Small intestine (tissue), 7 donors: Measurements from ENCODE around the gene TRIM27. TPM values are rescaled to one million over a fixed set of nuclear protein-coding genes. Genes with fewer than 3 reads are reported as not detected.
"Not testable (repeated sequence)": the region's sequence is repeated elsewhere in the genome, so short reads cannot be mapped to it uniquely, and the experiment has no call there.

ENCODE experiments used
- DNase-seq, 2 donors: peaks; one replicate each; pipeline versions ENCODE4 v3.0.0 to v3.0.0-alpha.2; 2013
- FAIRE-seq: peaks from 2 replicates; lab custom pipeline; 2012; peaks lifted over from hg19 to GRCh38; lab: Jason Lieb, UNC
- H3K27ac ChIP-seq, 3 donors: one replicate each; pipeline ENCODE4 v1.5.1; 2013; ENCODE audit warnings: low read length in 2 of 3, mild to moderate bottlenecking in 2 of 3, control low read depth in 1 of 3, inconsistent platforms in 1 of 3, low read depth in 1 of 3, moderate library complexity in 1 of 3
- H3K27me3 ChIP-seq, 3 donors: one replicate each; pipeline ENCODE4 v1.6.1; 2013; ENCODE audit warnings: low read length in 3 of 3, inconsistent platforms in 1 of 3; ENCODE audit not compliant: control insufficient read depth in 3 of 3, insufficient read depth in 3 of 3
- H3K36me3 ChIP-seq, 3 donors: one replicate each; pipeline ENCODE4 v1.6.1; 2013; ENCODE audit warnings: low read length in 3 of 3, inconsistent platforms in 1 of 3, low read depth in 1 of 3, mild to moderate bottlenecking in 1 of 3, moderate library complexity in 1 of 3; ENCODE audit not compliant: control insufficient read depth in 3 of 3, insufficient read depth in 2 of 3
- H3K4me1 ChIP-seq, 3 donors: one replicate each; pipeline ENCODE4 v1.6.1; 2013; ENCODE audit warnings: low read length in 2 of 3, inconsistent platforms in 1 of 3, low read depth in 1 of 3, mild to moderate bottlenecking in 1 of 3, moderate library complexity in 1 of 3; ENCODE audit not compliant: control insufficient read depth in 3 of 3, insufficient read depth in 2 of 3
- H3K4me3 ChIP-seq, 3 donors: one replicate each; pipeline ENCODE4 v1.5.1; 2013; ENCODE audit warnings: low read length in 3 of 3, control low read depth in 1 of 3, inconsistent platforms in 1 of 3, low read depth in 1 of 3, mild to moderate bottlenecking in 1 of 3, moderate library complexity in 1 of 3
- H3K9me3 ChIP-seq, 2 donors: one replicate each; pipeline ENCODE4 v1.6.1; 2013; ENCODE audit warnings: low read depth in 1 of 2, low read length in 1 of 2; ENCODE audit not compliant: control insufficient read depth in 2 of 2, insufficient read depth in 1 of 2
- WGBS, 3 donors: extraction: QIAGEN DNeasy Blood & Tissue Kit; methylation state at CpG; one replicate each; pipeline ENCODE4 v1.1.7; 2013; 5-methylcytosine and 5-hydroxymethylcytosine counted together
- polyA plus RNA-seq, 4 donors: library from polyadenylated mRNA; stranded (reverse) in 3 of 4; unstranded in 1 of 4; fragments of 200-250 nt in 3 of 4; fragments of 120-200 nt in 1 of 4; gene quantifications; one replicate each; pipeline versions ENCODE4 v1.2.1 to v1.2.3, GENCODE V29; 2013
- donor health status: healthy with polysubstance abuse.
- donor health status: control.
- donor health status: control.
- donor health status: Bipolar disorder and iron deficiency.
- donor health status: healthy.

TRIM27 gene
- polyA plus RNA-seq, 4 donors: 30.5 to 63.8 (median 36.7) TPM

- Histone ChIP-seq H3K36me3 (no peaks in the 10 kb centered on the region), H3K9me3 (peaks cover 0 to 11% of the 10 kb centered on the region in 2 donors), H3K4me1 (peaks cover 3 to 6% (median 5%) of the 10 kb centered on the region in 3 donors), H3K27me3 (peaks cover 0 to 23% (median 0%) of the 10 kb centered on the region in 3 donors), H3K4me3 (no peak overlapping the region), H3K27ac (no peak overlapping the region)
- DNase-seq: no peak
- no peak for FAIRE-seq
- 90 to 93% (median 92%) methylated on average over 22 of the region's 22 CpGs for WGBS, 3 donors
These were observed 62.4 kb downstream of the TRIM27 start for GRCh38 chr6:28861339-28861738.

GRCh38 chr6:28860581-28860980 is 63.2 kb downstream of the TRIM27 start:
- Histone ChIP-seq H3K4me1 (peaks cover 3 to 6% (median 5%) of the 10 kb centered on the region in 3 donors), H3K27ac (no peak overlapping the region), H3K9me3 (peaks cover 0 to 11% of the 10 kb centered on the region in 2 donors), H3K27me3 (peaks cover 0 to 23% (median 0%) of the 10 kb centered on the region in 3 donors), H3K36me3 (no peaks in the 10 kb centered on the region), H3K4me3 (no peak overlapping the region)
- 44 to 71% (median 57%) methylated on average over 6 of the region's 6 CpGs for WGBS, 3 donors
- DNase-seq (no peak), FAIRE-seq (no peak)

GRCh38 chr6:28858963-28859362 is 64.8 kb downstream of the TRIM27 start:
- 79 to 84% (median 80%) methylated on average over 3 of the region's 3 CpGs for WGBS, 3 donors
- peaks cover 0 to 7% of the 10 kb centered on the region in 2 donors for H3K9me3 ChIP-seq
- peaks cover 0 to 23% (median 0%) of the 10 kb centered on the region in 3 donors for H3K27me3 ChIP-seq
- H3K4me3 ChIP-seq: no peak overlapping the region
- no peaks in the 10 kb centered on the region for H3K36me3 ChIP-seq
- no peak for DNase-seq
- FAIRE-seq: no peak
- H3K27ac ChIP-seq: no peak overlapping the region
- H3K4me1 ChIP-seq: peaks cover 0 to 4% (median 0%) of the 10 kb centered on the region in 3 donors

- FAIRE-seq: no peak
- peaks cover 0 to 12% (median 0%) of the 10 kb centered on the region in 3 donors for H3K27me3 ChIP-seq
- H3K4me1 ChIP-seq: no peaks in the 10 kb centered on the region
- H3K9me3 ChIP-seq: peaks cover 0 to 4% of the 10 kb centered on the region in 2 donors
- H3K27ac ChIP-seq: no peak overlapping the region
- 39 to 46% (median 44%) methylated on average over 1 of the region's 1 CpG for WGBS, 3 donors
- H3K36me3 ChIP-seq: no peaks in the 10 kb centered on the region
- no peak overlapping the region for H3K4me3 ChIP-seq
- no peak for DNase-seq
These were observed 67.2 kb downstream of the TRIM27 start for GRCh38 chr6:28856620-28857005.

GRCh38 chr6:28854405-28854804 is 69.4 kb downstream of the TRIM27 start:
- H3K36me3 ChIP-seq: not testable (repeated sequence)
- 69 to 95% (median 83%) methylated on average over 2 of the region's 2 CpGs for WGBS, 3 donors

More at GRCh38 chr6:28854405-28854804, 69.4 kb downstream of the TRIM27 start:
- not testable (repeated sequence) for H3K27me3 ChIP-seq, H3K27ac ChIP-seq, DNase-seq, FAIRE-seq, H3K4me3 ChIP-seq, H3K9me3 ChIP-seq, H3K4me1 ChIP-seq

Other genes with a start within 250 kb of the TRIM27 start
- 1 to 10 TPM in 2 of 4 donors, under 1 TPM in 2; 0.27 to 4.1 (median 0.86) TPM for gene ZNF311, start 81.3 kb upstream of the TRIM27 start, polyA plus RNA-seq
- gene OR2W1, start 121.2 kb upstream of the TRIM27 start, polyA plus RNA-seq: not detected
- gene OR2B3, start 163.3 kb upstream of the TRIM27 start, polyA plus RNA-seq: not detected
- not detected for gene OR2J1, start 175.5 kb upstream of the TRIM27 start, polyA plus RNA-seq
- gene OR2J3, start 184.1 kb upstream of the TRIM27 start, polyA plus RNA-seq: not detected
- not detected for gene OR2J2, start 246.9 kb upstream of the TRIM27 start, polyA plus RNA-seq